ENCODE data around the gene LRRC1. TPM values are rescaled to one million over a fixed set of nuclear protein-coding genes. Genes with fewer than 3 reads are reported as not detected.

Gene LRRC1
- total and polyA plus RNA-seq, 4 donors, result 0.36 to 6.4 (median 0.94) TPM

DNA sequence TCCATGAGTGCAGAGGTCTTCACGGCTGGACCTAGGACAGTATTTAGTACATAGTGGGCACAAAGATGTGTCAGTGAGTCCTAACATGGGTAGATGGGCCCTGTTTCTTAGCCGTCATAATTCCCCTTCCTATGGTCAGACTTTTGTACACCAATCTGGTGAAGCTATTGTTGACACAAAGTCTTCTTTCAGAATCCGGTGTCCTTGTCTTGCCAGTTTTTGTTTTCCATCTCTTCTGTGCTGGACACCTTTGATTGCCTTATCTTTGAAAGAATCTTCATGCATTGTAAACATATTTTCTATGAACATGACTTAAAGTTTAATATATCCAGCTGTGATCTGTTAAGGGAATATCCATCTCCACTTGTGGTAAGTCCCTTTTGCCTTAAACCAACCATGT, 4.5 kb downstream of the LRRC1 start:
- TF ChIP-seq, protein P1, sequence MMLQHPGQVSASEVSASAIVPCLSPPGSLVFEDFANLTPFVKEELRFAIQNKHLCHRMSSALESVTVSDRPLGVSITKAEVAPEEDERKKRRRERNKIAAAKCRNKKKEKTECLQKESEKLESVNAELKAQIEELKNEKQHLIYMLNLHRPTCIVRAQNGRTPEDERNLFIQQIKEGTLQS (IDR thresholded peaks at IDR 0.05), result no peak
- TF ChIP-seq RAD21 (IDR thresholded peaks at IDR 0.05) (no peak), FOXA1 (IDR thresholded peaks at IDR 0.05) (no peak), FOXA2 (IDR thresholded peaks at IDR 0.05) (no peak), HNF4A (conservative IDR thresholded peaks at IDR 0.05) (no peak), JUND (IDR thresholded peaks at IDR 0.05) (no peak), TAF1 (conservative IDR thresholded peaks at IDR 0.05) (no peak), HNF4G (IDR thresholded peaks at IDR 0.05) (no peak), YY1 (IDR thresholded peaks at IDR 0.05) (no peak), SP1 (IDR thresholded peaks at IDR 0.05) (no peak), EGR1 (IDR thresholded peaks at IDR 0.05; ENCODE audit: low read depth in 2 of 2) (no peak), RXRA (IDR thresholded peaks at IDR 0.05) (no peak), GABPA (IDR thresholded peaks at IDR 0.05 in 1 of 2, conservative IDR thresholded peaks at IDR 0.05 in 1 of 2) (no peak), NR2F2 (IDR thresholded peaks at IDR 0.05) (no peak)
- TF ChIP-seq, protein P2, sequence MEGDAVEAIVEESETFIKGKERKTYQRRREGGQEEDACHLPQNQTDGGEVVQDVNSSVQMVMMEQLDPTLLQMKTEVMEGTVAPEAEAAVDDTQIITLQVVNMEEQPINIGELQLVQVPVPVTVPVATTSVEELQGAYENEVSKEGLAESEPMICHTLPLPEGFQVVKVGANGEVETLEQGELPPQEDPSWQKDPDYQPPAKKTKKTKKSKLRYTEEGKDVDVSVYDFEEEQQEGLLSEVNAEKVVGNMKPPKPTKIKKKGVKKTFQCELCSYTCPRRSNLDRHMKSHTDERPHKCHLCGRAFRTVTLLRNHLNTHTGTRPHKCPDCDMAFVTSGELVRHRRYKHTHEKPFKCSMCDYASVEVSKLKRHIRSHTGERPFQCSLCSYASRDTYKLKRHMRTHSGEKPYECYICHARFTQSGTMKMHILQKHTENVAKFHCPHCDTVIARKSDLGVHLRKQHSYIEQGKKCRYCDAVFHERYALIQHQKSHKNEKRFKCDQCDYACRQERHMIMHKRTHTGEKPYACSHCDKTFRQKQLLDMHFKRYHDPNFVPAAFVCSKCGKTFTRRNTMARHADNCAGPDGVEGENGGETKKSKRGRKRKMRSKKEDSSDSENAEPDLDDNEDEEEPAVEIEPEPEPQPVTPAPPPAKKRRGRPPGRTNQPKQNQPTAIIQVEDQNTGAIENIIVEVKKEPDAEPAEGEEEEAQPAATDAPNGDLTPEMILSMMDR (IDR thresholded peaks at IDR 0.05; ENCODE audit: low read depth, low read length, missing input control), result no peak
- TF ChIP-seq, protein P3, sequence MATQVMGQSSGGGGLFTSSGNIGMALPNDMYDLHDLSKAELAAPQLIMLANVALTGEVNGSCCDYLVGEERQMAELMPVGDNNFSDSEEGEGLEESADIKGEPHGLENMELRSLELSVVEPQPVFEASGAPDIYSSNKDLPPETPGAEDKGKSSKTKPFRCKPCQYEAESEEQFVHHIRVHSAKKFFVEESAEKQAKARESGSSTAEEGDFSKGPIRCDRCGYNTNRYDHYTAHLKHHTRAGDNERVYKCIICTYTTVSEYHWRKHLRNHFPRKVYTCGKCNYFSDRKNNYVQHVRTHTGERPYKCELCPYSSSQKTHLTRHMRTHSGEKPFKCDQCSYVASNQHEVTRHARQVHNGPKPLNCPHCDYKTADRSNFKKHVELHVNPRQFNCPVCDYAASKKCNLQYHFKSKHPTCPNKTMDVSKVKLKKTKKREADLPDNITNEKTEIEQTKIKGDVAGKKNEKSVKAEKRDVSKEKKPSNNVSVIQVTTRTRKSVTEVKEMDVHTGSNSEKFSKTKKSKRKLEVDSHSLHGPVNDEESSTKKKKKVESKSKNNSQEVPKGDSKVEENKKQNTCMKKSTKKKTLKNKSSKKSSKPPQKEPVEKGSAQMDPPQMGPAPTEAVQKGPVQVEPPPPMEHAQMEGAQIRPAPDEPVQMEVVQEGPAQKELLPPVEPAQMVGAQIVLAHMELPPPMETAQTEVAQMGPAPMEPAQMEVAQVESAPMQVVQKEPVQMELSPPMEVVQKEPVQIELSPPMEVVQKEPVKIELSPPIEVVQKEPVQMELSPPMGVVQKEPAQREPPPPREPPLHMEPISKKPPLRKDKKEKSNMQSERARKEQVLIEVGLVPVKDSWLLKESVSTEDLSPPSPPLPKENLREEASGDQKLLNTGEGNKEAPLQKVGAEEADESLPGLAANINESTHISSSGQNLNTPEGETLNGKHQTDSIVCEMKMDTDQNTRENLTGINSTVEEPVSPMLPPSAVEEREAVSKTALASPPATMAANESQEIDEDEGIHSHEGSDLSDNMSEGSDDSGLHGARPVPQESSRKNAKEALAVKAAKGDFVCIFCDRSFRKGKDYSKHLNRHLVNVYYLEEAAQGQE (IDR thresholded peaks at IDR 0.05), result no peak
- TF ChIP-seq, protein P4, sequence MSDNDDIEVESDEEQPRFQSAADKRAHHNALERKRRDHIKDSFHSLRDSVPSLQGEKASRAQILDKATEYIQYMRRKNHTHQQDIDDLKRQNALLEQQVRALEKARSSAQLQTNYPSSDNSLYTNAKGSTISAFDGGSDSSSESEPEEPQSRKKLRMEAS (IDR thresholded peaks at IDR 0.05), result no peak
- TF ChIP-seq, protein P5, sequence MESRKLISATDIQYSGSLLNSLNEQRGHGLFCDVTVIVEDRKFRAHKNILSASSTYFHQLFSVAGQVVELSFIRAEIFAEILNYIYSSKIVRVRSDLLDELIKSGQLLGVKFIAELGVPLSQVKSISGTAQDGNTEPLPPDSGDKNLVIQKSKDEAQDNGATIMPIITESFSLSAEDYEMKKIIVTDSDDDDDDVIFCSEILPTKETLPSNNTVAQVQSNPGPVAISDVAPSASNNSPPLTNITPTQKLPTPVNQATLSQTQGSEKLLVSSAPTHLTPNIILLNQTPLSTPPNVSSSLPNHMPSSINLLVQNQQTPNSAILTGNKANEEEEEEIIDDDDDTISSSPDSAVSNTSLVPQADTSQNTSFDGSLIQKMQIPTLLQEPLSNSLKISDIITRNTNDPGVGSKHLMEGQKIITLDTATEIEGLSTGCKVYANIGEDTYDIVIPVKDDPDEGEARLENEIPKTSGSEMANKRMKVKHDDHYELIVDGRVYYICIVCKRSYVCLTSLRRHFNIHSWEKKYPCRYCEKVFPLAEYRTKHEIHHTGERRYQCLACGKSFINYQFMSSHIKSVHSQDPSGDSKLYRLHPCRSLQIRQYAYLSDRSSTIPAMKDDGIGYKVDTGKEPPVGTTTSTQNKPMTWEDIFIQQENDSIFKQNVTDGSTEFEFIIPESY (IDR thresholded peaks at IDR 0.05), result no peak
- Histone ChIP-seq H3K27me3 (ENCODE audit: control insufficient read depth in 4 of 4, insufficient read depth in 4 of 4, low read length in 3 of 4) (peaks cover 0 to 3% (median 0%) of the 10 kb centered on the region in 4 donors), H3K4me3 (ENCODE audit: low read depth in 1 of 3, low read length in 3 of 3) (no peak overlapping the region), H3K4me1 (ENCODE audit: control insufficient read depth in 4 of 4, insufficient read depth in 4 of 4, low read length in 3 of 4) (peaks cover 3 to 12% (median 8%) of the 10 kb centered on the region in 4 donors), H3K9ac (ENCODE audit: low read depth in 1 of 2, low read length in 2 of 2) (no peak overlapping the region), H3K27ac (ENCODE audit: low read depth in 1 of 2, low read length in 2 of 2) (no peak overlapping the region), H3K36me3 (ENCODE audit: control insufficient read depth in 4 of 4, insufficient read depth in 3 of 4, low read depth in 1 of 4, low read length in 3 of 4) (no peaks in the 10 kb centered on the region), H3K9me3 (ENCODE audit: control insufficient read depth in 4 of 4, low read length in 3 of 4) (no peaks in the 10 kb centered on the region)
- DNase-seq (ENCODE audit: low spot score), result no peak
- WGBS, result 95% methylated on average over 3 of the region's 3 CpGs

Data from liver (tissue), 9 donors.